T-helper 1 cell (primary cell): ENCODE data around the gene SLC4A2.

Experiments used
- DNase-seq, 5 donors: peaks; one replicate each; pipeline ENCODE4 v3.0.0-alpha.2; 2012 to 2020

Gene SLC4A2

GRCh38 chr7:151045262-151045661 lies 14.1 kb upstream of the SLC4A2 start:
- DNase-seq = no peak

- no peak for DNase-seq
Observed at GRCh38 chr7:151045967-151046366, 13.4 kb upstream of the SLC4A2 start.

GRCh38 chr7:151046603-151047573 lies 12.5 kb upstream of the SLC4A2 start:
- DNase-seq = no peak

GRCh38 chr7:151047976-151048815 lies 11.2 kb upstream of the SLC4A2 start, which contains the start of gene ASIC3:
TSS of gene ASIC3 (plus strand) at chr7:151048531. CDS start at chr7:151048886, 355 bp downstream.
- DNase-seq = no peak

- DNase-seq = no peak
Observed at GRCh38 chr7:151048911-151049463, 10.4 kb upstream of the SLC4A2 start.

- DNase-seq = peak in 3 of 5 donors; percentile 42 to 57 (median 57)
Observed at GRCh38 chr7:151051108-151051507, 8.3 kb upstream of the SLC4A2 start.

GRCh38 chr7:151053096-151053495 lies 6.3 kb upstream of the SLC4A2 start:
- no peak for DNase-seq

GRCh38 chr7:151053751-151054150 lies 5.6 kb upstream of the SLC4A2 start:
- DNase-seq = no peak

GRCh38 chr7:151056283-151056665 lies 3.1 kb upstream of the SLC4A2 start:
- no peak for DNase-seq

- DNase-seq = no peak
Observed at GRCh38 chr7:151056666-151057505, 2.5 kb upstream of the SLC4A2 start.

GRCh38 chr7:151057506-151057988 lies 1.8 kb upstream of the SLC4A2 start, which contains the start of gene CDK5:
TSS of gene CDK5 (minus strand) at chr7:151057897. CDS start at chr7:151057848, 49 bp downstream.
- no peak for DNase-seq

GRCh38 chr7:151057989-151058780 lies 1.2 kb upstream of the SLC4A2 start:
- peak; percentile 93 to 98 (median 97) for DNase-seq

- DNase-seq = no peak
Observed at GRCh38 chr7:151058781-151059366, 515 bp upstream of the SLC4A2 start.

- no peak for DNase-seq
Observed at GRCh38 chr7:151060113-151060415, 675 bp downstream of the SLC4A2 start.

GRCh38 chr7:151060416-151061212 lies 1.2 kb downstream of the SLC4A2 start:
- DNase-seq = no peak

GRCh38 chr7:151061213-151062110 lies 2.1 kb downstream of the SLC4A2 start:
- DNase-seq = no peak

GRCh38 chr7:151062111-151062398 lies 2.7 kb downstream of the SLC4A2 start:
- DNase-seq = no peak

GRCh38 chr7:151062399-151063211 lies 3.2 kb downstream of the SLC4A2 start:
- no peak for DNase-seq
